Gastrocnemius medialis (tissue), 4 donors: ENCODE results near the gene ZFYVE28.

Experiments used
- CTCF ChIP-seq, 5 experiments: fragments of 450-650 bp in 3 of 5; fragments of 200-600 bp in 2 of 5; sonication (generic) in 2 of 5; IDR thresholded peaks in 4 of 5; conservative IDR thresholded peaks in 1 of 5; 1 replicate in 4 of 5; 2 replicates in 1 of 5; pipeline ENCODE4 v1.5.1; 2016 to 2019; ENCODE audit warnings: antibody characterized with exemption in 5 of 5, mild to moderate bottlenecking in 3 of 5, moderate library complexity in 3 of 5
- POLR2A ChIP-seq, 2 donors: fragments of 450-650 bp; IDR thresholded peaks; one replicate each; pipeline ENCODE4 v1.6.1; 2017; ENCODE audit warnings: antibody characterized with exemption in 2 of 2, mild to moderate bottlenecking in 2 of 2, moderate library complexity in 2 of 2

GRCh38 chr4:2321279-2322196, 96.9 kb downstream of the ZFYVE28 start:
- TF ChIP-seq CTCF (IDR thresholded peaks at IDR 0.05 in 4 of 5, conservative IDR thresholded peaks at IDR 0.05 in 1 of 5) (no peak), POLR2A (IDR thresholded peaks at IDR 0.05) (no peak)
